OCI-LY3 (cell line): ENCODE results near the gene TOP1.

ENCODE experiments used
- EZH2phosphoT487 ChIP-seq: fragments of 200-600 bp; shearing (Covaris generic); IDR thresholded peaks from 2 replicates; pipeline ENCODE4 v1.6.1; 2018; ENCODE audit warnings: antibody characterized with exemption, mixed run types, low read depth
- TF ChIP-seq, protein P1 (sequence below): fragments of 200-600, 300-600 bp; sonication (generic); IDR thresholded peaks from 2 replicates; pipeline ENCODE4 v1.5.1; 2014; ENCODE audit warnings: antibody characterized with exemption, low read length, low read depth

DNA sequence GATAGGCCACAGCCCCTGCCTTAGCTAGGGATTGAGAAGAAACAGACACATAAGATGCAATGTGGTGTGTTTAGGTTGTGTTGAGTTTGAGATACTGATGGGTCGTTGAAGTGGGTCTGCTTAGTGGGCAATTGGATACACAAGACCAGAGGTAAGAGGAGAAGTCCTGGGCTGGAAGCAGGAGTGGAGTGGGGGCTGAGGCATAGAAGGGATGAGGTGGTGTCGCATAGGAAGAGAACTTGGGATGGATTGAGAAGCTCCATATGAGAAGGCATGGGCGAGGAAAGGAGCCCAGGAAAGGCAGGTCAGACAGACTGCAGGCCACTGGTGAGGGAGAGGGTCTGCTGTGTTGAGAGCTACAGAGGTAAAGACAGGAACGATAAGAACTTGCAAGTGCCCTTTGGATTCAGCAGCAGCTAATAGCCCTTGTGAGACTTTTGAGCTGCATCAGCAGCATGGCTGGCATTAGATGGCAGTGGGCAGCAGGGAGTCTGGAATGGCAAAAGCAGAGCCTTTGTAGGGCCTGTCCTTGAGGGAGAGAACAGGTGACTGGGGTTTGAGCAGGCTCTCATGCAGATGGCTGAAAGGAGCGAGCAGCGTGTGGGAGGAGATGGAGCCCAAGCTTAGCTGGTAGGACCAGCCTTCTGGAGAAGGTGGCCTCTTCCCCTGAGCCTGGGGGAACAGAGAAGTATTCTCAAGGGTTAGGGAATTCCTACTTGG lies 141.9 kb downstream of the TOP1 start:
- TF ChIP-seq, protein P1, sequence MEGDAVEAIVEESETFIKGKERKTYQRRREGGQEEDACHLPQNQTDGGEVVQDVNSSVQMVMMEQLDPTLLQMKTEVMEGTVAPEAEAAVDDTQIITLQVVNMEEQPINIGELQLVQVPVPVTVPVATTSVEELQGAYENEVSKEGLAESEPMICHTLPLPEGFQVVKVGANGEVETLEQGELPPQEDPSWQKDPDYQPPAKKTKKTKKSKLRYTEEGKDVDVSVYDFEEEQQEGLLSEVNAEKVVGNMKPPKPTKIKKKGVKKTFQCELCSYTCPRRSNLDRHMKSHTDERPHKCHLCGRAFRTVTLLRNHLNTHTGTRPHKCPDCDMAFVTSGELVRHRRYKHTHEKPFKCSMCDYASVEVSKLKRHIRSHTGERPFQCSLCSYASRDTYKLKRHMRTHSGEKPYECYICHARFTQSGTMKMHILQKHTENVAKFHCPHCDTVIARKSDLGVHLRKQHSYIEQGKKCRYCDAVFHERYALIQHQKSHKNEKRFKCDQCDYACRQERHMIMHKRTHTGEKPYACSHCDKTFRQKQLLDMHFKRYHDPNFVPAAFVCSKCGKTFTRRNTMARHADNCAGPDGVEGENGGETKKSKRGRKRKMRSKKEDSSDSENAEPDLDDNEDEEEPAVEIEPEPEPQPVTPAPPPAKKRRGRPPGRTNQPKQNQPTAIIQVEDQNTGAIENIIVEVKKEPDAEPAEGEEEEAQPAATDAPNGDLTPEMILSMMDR = no peak
- no peak for TF ChIP-seq EZH2phosphoT487
